Measurements from ENCODE around the gene LTBP4. TPM values are rescaled to one million over a fixed set of nuclear protein-coding genes. Genes with fewer than 3 reads are reported as not detected.
A peak's percentile ranks its signal among the peaks of the same experiment; 100 is the strongest.

LTBP4 gene
- total RNA-seq (100 to 1,000 TPM; 286 to 725 TPM), polyA plus RNA-seq (100 to 1,000 TPM; 140 to 768 TPM)
- long read RNA-seq, donor 1, partial matches to known transcripts: 305 of 340 reads
- long read RNA-seq, donor 1, other reads (novel, unspliced or antisense): 30 of 340 reads
- long read RNA-seq, donor 2, full-length matches to known transcripts: 23 of 425 reads
- long read RNA-seq, donor 2, partial matches to known transcripts: 334 of 425 reads
- long read RNA-seq, donor 2, other reads (novel, unspliced or antisense): 68 of 425 reads

DNA sequence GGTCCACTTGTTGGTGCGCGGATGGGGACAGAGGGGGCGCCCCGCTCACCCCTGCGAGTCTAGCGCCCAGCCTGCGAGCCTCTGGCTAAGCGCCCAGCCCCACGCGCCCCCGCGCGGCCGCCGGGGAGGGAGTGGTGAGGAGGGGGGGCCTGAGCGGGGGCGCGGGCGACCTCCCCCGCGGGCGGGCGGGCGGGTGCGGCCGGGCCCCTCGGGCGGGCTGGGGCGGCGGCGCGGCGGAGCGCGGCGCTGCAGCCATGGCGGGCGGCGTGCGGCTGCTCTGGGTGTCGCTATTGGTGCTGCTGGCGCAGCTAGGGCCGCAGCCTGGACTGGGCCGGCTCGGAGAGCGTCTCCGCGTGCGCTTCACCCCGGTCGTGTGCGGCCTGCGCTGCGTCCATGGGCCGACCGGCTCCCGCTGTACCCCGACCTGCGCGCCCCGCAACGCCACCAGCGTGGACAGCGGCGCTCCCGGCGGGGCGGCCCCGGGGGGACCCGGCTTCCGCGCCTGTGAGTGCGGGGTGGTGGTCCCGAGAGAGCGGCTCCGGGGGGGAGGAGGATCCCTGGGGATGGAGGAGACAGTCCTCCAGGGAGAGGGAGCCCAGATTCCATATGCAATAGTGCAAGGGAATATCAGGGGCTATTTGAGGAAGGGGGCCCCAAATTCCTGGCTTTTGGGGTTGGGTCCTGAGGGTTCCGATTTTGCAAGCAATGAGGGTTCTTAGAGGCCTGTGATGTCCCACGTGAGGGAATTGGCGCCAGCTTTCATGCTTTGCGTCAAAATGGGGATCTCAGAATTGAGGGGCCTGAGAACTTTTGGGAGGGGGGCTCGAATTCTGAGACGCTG lies at the start of gene LTBP4:
Gene LTBP4 (plus strand): TSS at position 236 of the 841 bp plus-strand sequence. CDS start 19 bp downstream, at position 255.
- peak within 1 kb of the TSS; percentile 31 to 84 for H3K27ac ChIP-seq (ENCODE audit: low read depth in 1 of 2, low read length in 2 of 2)
- no peaks in the 10 kb centered on the region for H3K36me3 ChIP-seq (ENCODE audit: control insufficient read depth in 1 of 2, insufficient read depth in 2 of 2, low read length in 1 of 2)
- ATAC-seq (ENCODE audit: low FRiP score): no peak
- H3K4me1 ChIP-seq (ENCODE audit: control insufficient read depth in 1 of 2, insufficient read depth in 2 of 2, low read length in 2 of 2): no peaks in the 10 kb centered on the region
- peak; percentile 78 to 93 for DNase-seq
- H3K9me3 ChIP-seq (ENCODE audit: control insufficient read depth, low read length): no peaks in the 10 kb centered on the region
- H3K27me3 ChIP-seq (ENCODE audit: control insufficient read depth in 1 of 2, insufficient read depth in 2 of 2, low read length in 1 of 2): no peaks in the 10 kb centered on the region
- WGBS, 2 donors: 0 to 1% methylated on average over 52 to 82 of the region's 82 CpGs
- H3K4me3 ChIP-seq (ENCODE audit: low read length in 2 of 2): peak within 1 kb of the TSS; percentile 74
- intact Hi-C loops (cut with DNase I): loop anchor here (5.0 to 10.0 kb wide), 4 partner anchors 36 to 254 kb away; partner anchors contain the start of genes BLVRB (in 1 of the 2), C19orf47 (in 1 of the 2), PLD3 (in 1 of the 2) and SPTBN4 (in 1 of the 2)

DNA sequence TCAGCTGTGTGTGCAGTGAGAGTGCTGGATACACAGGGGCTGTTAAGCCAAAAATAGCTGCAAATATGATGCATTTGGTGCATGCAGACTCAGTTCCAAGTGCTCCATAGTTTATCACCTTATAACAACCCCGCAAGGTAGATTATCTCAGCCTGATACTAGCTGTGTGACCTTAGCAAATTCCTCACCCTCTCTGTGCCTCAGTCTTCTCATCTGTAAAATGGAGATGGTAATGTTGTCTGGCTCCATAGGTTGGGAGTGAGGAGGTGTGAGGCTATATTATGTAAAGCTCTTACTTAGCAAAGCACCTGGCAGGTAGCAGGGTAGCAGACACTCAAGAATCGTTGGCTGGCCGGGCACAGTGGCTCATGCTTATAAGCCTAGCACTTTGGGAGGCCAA lies 48.3 kb upstream of the LTBP4 start:
- WGBS, 2 donors: 94 to 96% methylated on average over 3 of the region's 3 CpGs
- Histone ChIP-seq H3K27ac (ENCODE audit: low read depth in 1 of 2, low read length in 2 of 2) (no peak overlapping the region), H3K36me3 (ENCODE audit: control insufficient read depth in 1 of 2, insufficient read depth in 2 of 2, low read length in 1 of 2) (no peaks in the 10 kb centered on the region), H3K27me3 (ENCODE audit: control insufficient read depth in 1 of 2, insufficient read depth in 2 of 2, low read length in 1 of 2) (no peaks in the 10 kb centered on the region), H3K4me3 (ENCODE audit: low read length in 2 of 2) (no peak overlapping the region), H3K4me1 (ENCODE audit: control insufficient read depth in 1 of 2, insufficient read depth in 2 of 2, low read length in 2 of 2) (no peaks in the 10 kb centered on the region), H3K9me3 (ENCODE audit: control insufficient read depth, low read length) (no peaks in the 10 kb centered on the region)
- intact Hi-C loops (cut with DNase I): no loop called here
- DNase-seq (no peak), ATAC-seq (ENCODE audit: low FRiP score) (no peak)

GRCh38 chr19:40553885-40554857 lies 47.0 kb upstream of the LTBP4 start:
- Histone ChIP-seq H3K27ac (ENCODE audit: low read depth in 1 of 2, low read length in 2 of 2) (no peak overlapping the region), H3K4me1 (ENCODE audit: control insufficient read depth in 1 of 2, insufficient read depth in 2 of 2, low read length in 2 of 2) (no peaks in the 10 kb centered on the region), H3K36me3 (ENCODE audit: control insufficient read depth in 1 of 2, insufficient read depth in 2 of 2, low read length in 1 of 2) (no peaks in the 10 kb centered on the region), H3K27me3 (ENCODE audit: control insufficient read depth in 1 of 2, insufficient read depth in 2 of 2, low read length in 1 of 2) (no peaks in the 10 kb centered on the region), H3K9me3 (ENCODE audit: control insufficient read depth, low read length) (no peaks in the 10 kb centered on the region), H3K4me3 (ENCODE audit: low read length in 2 of 2) (no peak overlapping the region)
- intact Hi-C loops (cut with DNase I): no loop called here
- WGBS, 2 donors: 30 to 32% methylated on average over 68 to 69 of the region's 69 CpGs
- no peak for ATAC-seq (ENCODE audit: low FRiP score)
- no peak for DNase-seq

- Histone ChIP-seq H3K4me3 (ENCODE audit: low read length in 2 of 2) (no peak overlapping the region), H3K9me3 (ENCODE audit: control insufficient read depth, low read length) (no peaks in the 10 kb centered on the region), H3K36me3 (ENCODE audit: control insufficient read depth in 1 of 2, insufficient read depth in 2 of 2, low read length in 1 of 2) (no peaks in the 10 kb centered on the region), H3K27ac (ENCODE audit: low read depth in 1 of 2, low read length in 2 of 2) (no peak overlapping the region), H3K27me3 (ENCODE audit: control insufficient read depth in 1 of 2, insufficient read depth in 2 of 2, low read length in 1 of 2) (no peaks in the 10 kb centered on the region), H3K4me1 (ENCODE audit: control insufficient read depth in 1 of 2, insufficient read depth in 2 of 2, low read length in 2 of 2) (no peaks in the 10 kb centered on the region)
- ATAC-seq (ENCODE audit: low FRiP score) (no peak), DNase-seq (no peak)
- WGBS, 2 donors: 89 to 92% methylated on average over 17 of the region's 17 CpGs
- intact Hi-C loops (cut with DNase I): no loop called here
Measured at GRCh38 chr19:40555978-40556689, 45.0 kb upstream of the LTBP4 start.

GRCh38 chr19:40556953-40557530 lies 44.1 kb upstream of the LTBP4 start:
- no peaks in the 10 kb centered on the region for H3K27me3 ChIP-seq (ENCODE audit: control insufficient read depth in 1 of 2, insufficient read depth in 2 of 2, low read length in 1 of 2)
- H3K4me3 ChIP-seq (ENCODE audit: low read length in 2 of 2): no peak overlapping the region
- H3K27ac ChIP-seq (ENCODE audit: low read depth in 1 of 2, low read length in 2 of 2): no peak overlapping the region
- ATAC-seq (ENCODE audit: low FRiP score) (no peak), DNase-seq (no peak)
- no peaks in the 10 kb centered on the region for H3K4me1 ChIP-seq (ENCODE audit: control insufficient read depth in 1 of 2, insufficient read depth in 2 of 2, low read length in 2 of 2)
- H3K9me3 ChIP-seq (ENCODE audit: control insufficient read depth, low read length): no peaks in the 10 kb centered on the region
- WGBS, 2 donors: 91 to 92% methylated on average over 24 of the region's 24 CpGs
- intact Hi-C loops (cut with DNase I): no loop called here
- H3K36me3 ChIP-seq (ENCODE audit: control insufficient read depth in 1 of 2, insufficient read depth in 2 of 2, low read length in 1 of 2): no peaks in the 10 kb centered on the region

DNA sequence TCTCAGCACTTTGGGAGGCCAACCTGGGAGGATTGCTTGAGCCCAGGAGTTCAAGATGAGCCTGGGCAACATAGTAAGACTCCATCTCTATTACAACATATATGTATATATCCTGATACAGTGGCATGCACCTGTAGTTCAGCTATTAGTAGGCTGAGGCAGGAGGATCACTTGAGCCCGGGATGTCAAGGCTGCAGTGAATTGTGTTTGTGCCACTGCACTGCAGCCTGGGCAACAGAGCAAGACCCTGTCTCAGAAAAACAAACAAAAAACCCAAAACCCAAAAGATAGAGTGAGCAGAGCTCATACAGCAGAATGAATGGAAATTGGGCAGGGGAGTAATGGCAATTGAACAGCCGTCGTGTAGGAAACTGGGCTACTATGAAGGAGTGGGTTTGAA lies 41.8 kb upstream of the LTBP4 start:
- WGBS, 2 donors: 92 to 97% methylated on average over 3 of the region's 3 CpGs
- Histone ChIP-seq H3K36me3 (ENCODE audit: control insufficient read depth in 1 of 2, insufficient read depth in 2 of 2, low read length in 1 of 2) (no peaks in the 10 kb centered on the region), H3K4me1 (ENCODE audit: control insufficient read depth in 1 of 2, insufficient read depth in 2 of 2, low read length in 2 of 2) (no peaks in the 10 kb centered on the region), H3K27ac (ENCODE audit: low read depth in 1 of 2, low read length in 2 of 2) (no peak overlapping the region), H3K4me3 (ENCODE audit: low read length in 2 of 2) (no peak overlapping the region), H3K9me3 (ENCODE audit: control insufficient read depth, low read length) (no peaks in the 10 kb centered on the region), H3K27me3 (ENCODE audit: control insufficient read depth in 1 of 2, insufficient read depth in 2 of 2, low read length in 1 of 2) (no peaks in the 10 kb centered on the region)
- intact Hi-C loops (cut with DNase I): no loop called here
- ATAC-seq (ENCODE audit: low FRiP score) (no peak), DNase-seq (no peak)

DNA sequence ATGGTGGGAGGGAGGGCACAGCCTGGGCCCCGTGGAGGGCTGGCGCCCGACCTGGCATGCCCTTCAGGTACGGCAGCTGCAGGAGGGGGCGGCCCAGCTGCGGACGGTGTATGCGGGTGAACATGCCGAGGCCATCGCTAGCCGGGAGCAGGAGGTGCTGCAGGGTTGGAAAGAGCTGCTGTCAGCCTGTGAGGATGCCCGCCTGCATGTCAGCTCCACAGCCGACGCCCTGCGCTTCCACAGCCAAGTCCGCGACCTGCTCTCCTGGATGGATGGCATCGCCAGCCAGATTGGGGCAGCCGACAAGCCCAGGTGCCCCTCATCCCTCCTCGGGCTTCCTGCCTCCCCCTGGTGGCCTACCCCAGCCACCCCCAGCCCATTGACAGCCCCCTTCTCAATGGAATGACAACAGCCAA lies 41.1 kb upstream of the LTBP4 start:
- Histone ChIP-seq H3K4me1 (ENCODE audit: control insufficient read depth in 1 of 2, insufficient read depth in 2 of 2, low read length in 2 of 2) (no peaks in the 10 kb centered on the region), H3K27ac (ENCODE audit: low read depth in 1 of 2, low read length in 2 of 2) (no peak overlapping the region), H3K27me3 (ENCODE audit: control insufficient read depth in 1 of 2, insufficient read depth in 2 of 2, low read length in 1 of 2) (no peaks in the 10 kb centered on the region), H3K4me3 (ENCODE audit: low read length in 2 of 2) (no peak overlapping the region), H3K36me3 (ENCODE audit: control insufficient read depth in 1 of 2, insufficient read depth in 2 of 2, low read length in 1 of 2) (no peaks in the 10 kb centered on the region), H3K9me3 (ENCODE audit: control insufficient read depth, low read length) (no peaks in the 10 kb centered on the region)
- intact Hi-C loops (cut with DNase I): no loop called here
- ATAC-seq (ENCODE audit: low FRiP score): peak; percentile 29
- DNase-seq: no peak
- WGBS, 2 donors: 81 to 85% methylated on average over 18 to 20 of the region's 20 CpGs
